Measurements from ENCODE around the gene CAPN5. TPM values are rescaled to one million over a fixed set of nuclear protein-coding genes. Genes with fewer than 3 reads are reported as not detected.
A peak's percentile ranks its signal among the peaks of the same experiment; 100 is the strongest.

Gene CAPN5
- polyA plus RNA-seq, 3 donors from 2014 or later = 1.6 to 18.8 (median 6.1) TPM

- Mint-ChIP-seq H3K9me3 (no peaks in the 10 kb centered on the region), H3K4me1 (peaks cover 0 to 7% of the 10 kb centered on the region in 2 donors), H3K27ac (no peak overlapping the region), H3K36me3 (peaks cover 0 to 13% (median 5%) of the 10 kb centered on the region in 3 donors), H3K27me3 (ENCODE audit: low read depth in 3 of 3) (peaks cover 0 to 2% (median 2%) of the 10 kb centered on the region in 3 donors), H3K4me3 (no peak overlapping the region)
- no peak for DNase-seq
These were observed 52.8 kb downstream of the CAPN5 start for GRCh38 chr11:77119531-77119936.

- H3K27ac Mint-ChIP-seq = no peak overlapping the region
- H3K36me3 Mint-ChIP-seq = peaks cover 3 to 13% (median 5%) of the 10 kb centered on the region in 3 donors
- H3K27me3 Mint-ChIP-seq (ENCODE audit: low read depth in 3 of 3) = peaks cover 0 to 2% (median 2%) of the 10 kb centered on the region in 3 donors
- peaks cover 0 to 7% of the 10 kb centered on the region in 2 donors for H3K4me1 Mint-ChIP-seq
- DNase-seq = no peak
- H3K9me3 Mint-ChIP-seq = no peaks in the 10 kb centered on the region
- H3K4me3 Mint-ChIP-seq = no peak overlapping the region
These were observed 53.8 kb downstream of the CAPN5 start for GRCh38 chr11:77120571-77120970.

DNA sequence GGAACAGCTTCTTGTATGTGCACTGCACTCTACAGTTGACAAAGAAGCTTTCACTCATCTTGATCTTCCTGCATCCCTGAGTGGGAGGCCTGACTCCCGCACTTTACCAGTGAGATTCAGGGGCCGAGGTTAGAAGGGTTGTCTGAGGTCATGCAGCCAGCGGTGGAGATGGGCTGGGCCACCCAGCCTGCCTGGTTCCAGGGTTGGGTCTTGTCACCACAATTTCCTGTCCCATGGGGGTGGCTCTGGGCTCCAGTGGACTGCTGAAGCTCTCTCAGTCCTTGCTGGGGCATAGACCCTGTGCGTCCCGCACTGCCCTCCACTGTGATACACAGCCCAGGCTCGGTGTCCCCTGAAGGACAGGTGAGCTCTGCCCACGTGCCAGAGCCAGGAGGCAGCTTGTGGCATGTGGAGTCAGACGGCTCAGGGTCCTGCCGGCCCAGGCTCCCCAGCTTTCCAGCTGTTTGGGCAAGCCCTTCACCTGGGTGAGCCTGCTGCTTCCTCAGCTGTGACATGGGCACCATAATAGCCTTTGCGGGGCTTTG lies 54.4 kb downstream of the CAPN5 start:
- Mint-ChIP-seq H3K4me1 (peaks cover 0 to 7% of the 10 kb centered on the region in 2 donors), H3K27ac (no peak overlapping the region), H3K27me3 (ENCODE audit: low read depth in 3 of 3) (peaks cover 0 to 2% (median 2%) of the 10 kb centered on the region in 3 donors), H3K36me3 (peaks cover 3 to 13% (median 5%) of the 10 kb centered on the region in 3 donors), H3K4me3 (no peak overlapping the region), H3K9me3 (no peaks in the 10 kb centered on the region)
- no peak for DNase-seq

DNA sequence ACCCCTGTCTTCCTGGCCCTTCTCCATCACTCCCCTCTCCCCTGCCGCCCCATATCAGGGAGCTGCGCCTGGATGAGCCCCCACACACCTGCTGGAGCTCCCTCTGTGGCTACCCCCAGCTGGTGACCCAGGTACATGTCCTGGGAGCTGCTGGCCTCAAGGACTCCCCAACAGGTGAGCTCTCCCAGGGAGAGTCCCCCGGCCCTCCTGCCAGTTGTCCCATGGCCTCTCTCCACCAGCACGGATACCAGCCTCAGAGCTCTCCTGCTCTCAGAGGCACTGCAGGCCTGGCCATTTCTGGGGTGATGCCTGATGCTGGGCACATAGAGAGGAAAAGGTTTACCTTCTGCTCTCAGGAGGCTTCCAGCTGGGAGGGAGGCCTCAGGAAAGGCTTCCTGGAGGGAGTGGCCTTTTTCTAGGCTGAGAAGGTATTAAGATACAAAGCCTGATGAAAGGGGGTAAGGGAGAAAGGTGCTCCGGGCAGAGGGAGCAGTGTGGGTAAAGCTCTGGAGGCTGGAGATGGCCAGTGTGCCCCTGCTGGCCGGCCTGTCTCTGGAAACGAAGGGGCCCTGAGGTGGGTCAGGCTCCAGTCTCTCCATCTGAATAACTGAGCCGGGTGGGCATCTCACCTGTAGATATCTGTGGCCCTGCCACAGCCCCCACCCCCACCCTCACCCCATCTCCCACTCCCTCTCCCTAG lies 55.3 kb downstream of the CAPN5 start:
- H3K27ac Mint-ChIP-seq = no peak overlapping the region
- H3K4me1 Mint-ChIP-seq = peaks cover 0 to 14% of the 10 kb centered on the region in 2 donors
- H3K27me3 Mint-ChIP-seq (ENCODE audit: low read depth in 3 of 3) = peaks cover 0 to 5% (median 2%) of the 10 kb centered on the region in 3 donors
- peaks cover 3 to 13% (median 5%) of the 10 kb centered on the region in 3 donors for H3K36me3 Mint-ChIP-seq
- DNase-seq = no peak
- H3K9me3 Mint-ChIP-seq = no peaks in the 10 kb centered on the region
- no peak overlapping the region for H3K4me3 Mint-ChIP-seq

GRCh38 chr11:77122576-77123212 lies 55.9 kb downstream of the CAPN5 start:
- Mint-ChIP-seq H3K27ac (no peak overlapping the region), H3K4me1 (peaks cover 5 to 19% of the 10 kb centered on the region in 2 donors), H3K27me3 (ENCODE audit: low read depth in 3 of 3) (peaks cover 2 to 11% (median 3%) of the 10 kb centered on the region in 3 donors), H3K4me3 (no peak overlapping the region), H3K36me3 (peaks cover 3 to 13% (median 5%) of the 10 kb centered on the region in 3 donors), H3K9me3 (no peaks in the 10 kb centered on the region)
- DNase-seq = no peak

DNA sequence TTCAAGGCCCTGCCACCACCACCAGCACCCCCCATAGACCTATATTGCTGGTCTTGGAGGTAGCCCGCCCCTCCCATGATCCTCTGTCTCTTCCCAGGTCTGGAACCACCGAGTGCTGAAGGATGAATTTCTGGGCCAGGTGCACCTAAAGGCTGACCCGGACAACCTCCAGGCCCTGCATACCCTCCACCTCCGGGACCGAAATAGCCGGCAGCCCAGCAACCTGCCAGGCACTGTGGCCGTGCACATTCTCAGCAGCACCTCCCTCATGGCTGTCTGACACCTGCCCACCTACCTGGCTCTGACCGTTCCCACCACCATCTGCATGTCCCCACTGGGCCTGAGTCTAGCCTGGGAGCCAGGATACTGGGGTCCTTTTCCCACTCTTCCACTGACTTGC lies 56.8 kb downstream of the CAPN5 start:
- Mint-ChIP-seq H3K27me3 (ENCODE audit: low read depth in 3 of 3) (peaks cover 2 to 11% (median 4%) of the 10 kb centered on the region in 3 donors), H3K4me3 (no peak overlapping the region), H3K9me3 (no peaks in the 10 kb centered on the region), H3K36me3 (peaks cover 3 to 13% (median 5%) of the 10 kb centered on the region in 3 donors), H3K4me1 (peaks cover 5 to 20% of the 10 kb centered on the region in 2 donors), H3K27ac (no peak overlapping the region)
- no peak for DNase-seq

- peaks cover 3 to 13% (median 5%) of the 10 kb centered on the region in 3 donors for H3K36me3 Mint-ChIP-seq
- H3K9me3 Mint-ChIP-seq = no peaks in the 10 kb centered on the region
- peaks cover 2 to 11% (median 4%) of the 10 kb centered on the region in 3 donors for H3K27me3 Mint-ChIP-seq (ENCODE audit: low read depth in 3 of 3)
- H3K4me1 Mint-ChIP-seq = peaks cover 5 to 20% of the 10 kb centered on the region in 2 donors
- DNase-seq = no peak
- no peak overlapping the region for H3K27ac Mint-ChIP-seq
- no peak overlapping the region for H3K4me3 Mint-ChIP-seq
These were observed 57.3 kb downstream of the CAPN5 start for GRCh38 chr11:77124041-77124440.

- Mint-ChIP-seq H3K4me3 (no peak overlapping the region), H3K36me3 (peaks cover 3 to 13% (median 5%) of the 10 kb centered on the region in 3 donors), H3K27me3 (ENCODE audit: low read depth in 3 of 3) (peaks cover 4 to 11% (median 4%) of the 10 kb centered on the region in 3 donors), H3K9me3 (no peaks in the 10 kb centered on the region), H3K4me1 (peaks cover 5 to 20% of the 10 kb centered on the region in 2 donors), H3K27ac (no peak overlapping the region)
- no peak for DNase-seq
These were observed 57.7 kb downstream of the CAPN5 start for GRCh38 chr11:77124488-77124887.

GRCh38 chr11:77125191-77125590 lies 58.4 kb downstream of the CAPN5 start:
- peaks cover 4 to 11% (median 6%) of the 10 kb centered on the region in 3 donors for H3K27me3 Mint-ChIP-seq (ENCODE audit: low read depth in 3 of 3)
- no peak overlapping the region for H3K4me3 Mint-ChIP-seq
- peaks cover 5 to 20% of the 10 kb centered on the region in 2 donors for H3K4me1 Mint-ChIP-seq
- DNase-seq = no peak
- H3K9me3 Mint-ChIP-seq = no peaks in the 10 kb centered on the region
- H3K27ac Mint-ChIP-seq = no peak overlapping the region
- peaks cover 3 to 13% (median 5%) of the 10 kb centered on the region in 3 donors for H3K36me3 Mint-ChIP-seq

DNA sequence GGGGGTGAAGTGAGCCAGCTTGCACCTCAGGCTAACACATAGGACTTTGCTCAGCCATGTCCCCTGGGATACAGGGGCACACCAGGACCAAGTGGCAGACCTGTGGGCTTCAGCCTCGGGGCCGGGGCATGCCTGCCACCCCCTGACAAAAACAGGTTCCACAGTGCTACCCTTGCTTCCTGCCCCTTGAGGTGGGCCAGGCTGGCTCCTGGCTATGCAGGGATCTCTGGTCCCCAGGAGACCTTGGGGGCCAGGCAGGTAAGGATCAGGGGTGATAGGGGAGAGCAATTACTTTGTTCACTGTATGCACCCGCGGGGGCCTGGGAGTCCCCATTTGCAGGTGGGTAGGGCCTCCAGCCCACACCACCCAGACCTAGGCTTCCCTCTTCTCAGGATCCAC lies 58.9 kb downstream of the CAPN5 start:
- H3K4me3 Mint-ChIP-seq = no peak overlapping the region
- H3K9me3 Mint-ChIP-seq = no peaks in the 10 kb centered on the region
- H3K4me1 Mint-ChIP-seq = peaks cover 5 to 19% of the 10 kb centered on the region in 2 donors
- no peak overlapping the region for H3K27ac Mint-ChIP-seq
- DNase-seq = no peak
- H3K27me3 Mint-ChIP-seq (ENCODE audit: low read depth in 3 of 3) = peaks cover 6 to 12% (median 6%) of the 10 kb centered on the region in 3 donors
- peaks cover 3 to 9% (median 4%) of the 10 kb centered on the region in 3 donors for H3K36me3 Mint-ChIP-seq

DNA sequence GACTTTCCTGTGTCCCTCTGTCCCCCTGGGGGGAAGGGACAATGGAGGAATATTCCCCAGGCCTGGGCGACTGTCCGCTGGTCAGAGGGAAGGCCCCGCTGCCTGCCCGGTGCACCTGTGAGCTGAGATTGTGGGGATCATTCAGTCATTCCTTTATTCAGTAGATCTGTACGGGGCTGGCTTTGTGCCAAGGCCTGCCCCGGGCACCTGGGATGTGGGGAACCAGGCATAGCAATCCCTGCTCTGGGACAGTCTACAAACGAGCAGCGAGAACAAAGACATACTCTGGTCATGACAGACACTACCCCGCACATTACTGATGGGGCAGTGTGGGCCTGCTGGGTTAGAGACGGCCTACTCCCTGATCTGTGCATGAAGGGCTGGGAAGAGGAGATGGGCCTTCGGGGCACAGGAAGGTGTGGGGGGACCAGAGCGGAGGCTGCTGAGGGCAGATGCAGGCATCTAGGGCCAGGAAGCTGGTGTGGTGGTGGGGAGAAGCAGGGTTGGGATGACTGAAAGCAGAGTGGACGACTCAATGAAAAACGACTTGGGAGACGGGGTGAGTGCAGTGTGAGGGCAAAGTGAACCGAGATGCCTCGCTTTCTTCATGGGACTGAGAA lies 59.5 kb downstream of the CAPN5 start:
- no peaks in the 10 kb centered on the region for H3K9me3 Mint-ChIP-seq
- H3K4me3 Mint-ChIP-seq = peak overlapping the region; percentile 7 to 44 (median 27)
- peaks cover 5 to 13% of the 10 kb centered on the region in 2 donors for H3K4me1 Mint-ChIP-seq
- peaks cover 6 to 12% (median 6%) of the 10 kb centered on the region in 3 donors for H3K27me3 Mint-ChIP-seq (ENCODE audit: low read depth in 3 of 3)
- H3K27ac Mint-ChIP-seq = no peak overlapping the region
- peaks cover 0 to 9% (median 3%) of the 10 kb centered on the region in 3 donors for H3K36me3 Mint-ChIP-seq
- DNase-seq = no peak

- no peaks in the 10 kb centered on the region for H3K9me3 Mint-ChIP-seq
- H3K4me1 Mint-ChIP-seq = peaks cover 5 to 13% of the 10 kb centered on the region in 2 donors
- H3K36me3 Mint-ChIP-seq = peaks cover 0 to 9% (median 3%) of the 10 kb centered on the region in 3 donors
- H3K27ac Mint-ChIP-seq = no peak overlapping the region
- DNase-seq = no peak
- H3K27me3 Mint-ChIP-seq (ENCODE audit: low read depth in 3 of 3) = peaks cover 6 to 16% (median 6%) of the 10 kb centered on the region in 3 donors
- H3K4me3 Mint-ChIP-seq = peak overlapping the region in 1 of 5 donors; percentile 38
These were observed 60.1 kb downstream of the CAPN5 start for GRCh38 chr11:77126861-77127234.

DNA sequence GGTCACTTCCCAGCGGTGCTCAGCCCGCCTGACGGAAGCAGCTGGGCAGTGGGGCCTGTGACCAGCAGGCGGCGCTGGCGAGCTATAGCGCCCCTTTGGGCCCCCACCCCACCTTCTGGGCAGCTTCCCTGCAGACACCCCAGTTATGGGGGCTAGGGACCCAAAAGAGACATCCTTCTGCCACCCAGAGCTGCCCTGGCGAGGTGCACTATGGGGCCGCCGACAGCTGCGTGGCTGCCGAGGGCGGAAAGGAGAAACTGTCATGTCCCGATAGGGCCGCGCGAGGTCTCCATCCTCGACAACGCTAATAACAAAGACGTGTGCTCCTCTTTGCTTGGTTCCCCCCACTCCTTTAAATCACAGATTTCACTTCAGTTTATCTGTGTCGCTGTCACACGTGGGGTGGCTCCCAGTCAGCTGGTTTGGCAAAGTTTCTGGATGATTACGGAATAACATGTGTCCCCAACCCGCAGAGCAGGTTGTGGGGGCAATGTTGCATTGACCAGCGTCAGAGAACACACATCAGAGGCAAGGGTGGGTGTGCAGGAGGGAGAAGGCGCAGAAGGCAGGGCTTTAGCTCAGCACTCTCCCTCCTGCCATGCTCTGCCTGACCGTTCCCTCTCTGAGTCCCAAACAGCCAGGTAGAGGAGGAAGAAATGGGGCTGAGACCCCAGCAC lies 60.6 kb downstream of the CAPN5 start:
- H3K4me3 Mint-ChIP-seq = peak overlapping the region in 4 of 5 donors; percentile 23 to 65 (median 46)
- peak; percentile 52 to 58 (median 56) for DNase-seq
- peaks cover 0 to 9% (median 3%) of the 10 kb centered on the region in 3 donors for H3K36me3 Mint-ChIP-seq
- no peak overlapping the region for H3K27ac Mint-ChIP-seq
- no peaks in the 10 kb centered on the region for H3K9me3 Mint-ChIP-seq
- peaks cover 6 to 16% (median 6%) of the 10 kb centered on the region in 3 donors for H3K27me3 Mint-ChIP-seq (ENCODE audit: low read depth in 3 of 3)
- H3K4me1 Mint-ChIP-seq = peaks cover 5 to 13% of the 10 kb centered on the region in 2 donors

Measured in immature natural killer cell (primary cell).